Hematopoietic multipotent progenitor cell treated with erythropoietin and hydrocortisone succinate and interleukin-3 and kit ligand, for 4 days (in vitro differentiated cells): ENCODE results near the gene HNF1B.
"Not testable (repeated sequence)": the region's sequence is repeated elsewhere in the genome, so short reads cannot be mapped to it uniquely, and the experiment has no call there.

ENCODE experiments used
- DNase-seq: peaks from one replicate; pipeline ENCODE4 v3.0.0-alpha.2; 2015

The HNF1B gene

DNA sequence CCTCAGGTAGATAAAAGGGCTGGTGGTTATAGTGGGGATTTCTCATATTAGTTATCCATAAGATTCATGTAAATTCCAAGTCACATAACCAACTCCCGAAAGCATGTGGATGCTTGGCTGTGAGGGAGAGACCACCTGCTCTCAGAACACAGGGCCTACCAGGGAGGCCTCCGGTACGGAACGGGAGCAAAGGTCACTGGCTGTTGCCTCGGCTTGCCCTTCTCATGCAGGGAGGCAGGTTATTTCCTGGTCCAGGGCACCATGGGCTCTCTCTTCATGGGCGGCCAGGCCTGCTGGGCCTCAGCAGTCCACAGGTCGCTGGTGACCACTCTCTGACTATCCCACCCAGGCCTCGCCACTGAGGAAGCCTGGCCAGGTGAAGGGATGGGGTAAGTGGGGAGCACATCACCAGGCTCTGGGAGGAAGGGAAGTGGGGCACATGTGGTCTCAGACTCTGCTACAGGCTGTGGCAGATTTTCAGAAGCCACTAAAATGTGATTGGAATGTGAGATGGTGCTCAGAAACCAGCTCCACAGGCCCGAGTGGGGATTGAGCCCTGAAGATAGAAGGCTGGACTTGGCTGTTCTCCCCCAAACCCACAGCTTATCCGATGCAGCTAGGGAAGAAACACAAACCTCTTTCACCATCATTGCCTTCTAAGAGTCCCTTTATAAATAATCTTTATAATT lies 45.4 kb downstream of the HNF1B start:
- DNase-seq = no peak

DNA sequence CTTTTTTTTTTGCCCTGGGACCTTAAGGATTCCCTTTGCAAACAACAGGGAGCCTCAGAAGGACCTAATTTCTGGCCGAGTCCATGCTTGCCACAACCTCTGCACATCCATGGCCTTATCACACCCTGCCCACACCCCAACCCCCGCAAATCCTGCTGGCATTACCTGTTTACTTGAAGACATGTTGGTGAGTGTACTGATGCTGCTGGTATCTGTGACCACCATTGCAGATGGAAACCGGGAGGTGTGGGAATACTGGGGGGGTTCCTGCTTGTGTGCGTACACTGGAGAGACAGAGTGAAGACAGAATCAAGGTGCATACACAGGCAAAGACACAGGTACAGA lies 46.0 kb downstream of the HNF1B start:
- no peak for DNase-seq

DNA sequence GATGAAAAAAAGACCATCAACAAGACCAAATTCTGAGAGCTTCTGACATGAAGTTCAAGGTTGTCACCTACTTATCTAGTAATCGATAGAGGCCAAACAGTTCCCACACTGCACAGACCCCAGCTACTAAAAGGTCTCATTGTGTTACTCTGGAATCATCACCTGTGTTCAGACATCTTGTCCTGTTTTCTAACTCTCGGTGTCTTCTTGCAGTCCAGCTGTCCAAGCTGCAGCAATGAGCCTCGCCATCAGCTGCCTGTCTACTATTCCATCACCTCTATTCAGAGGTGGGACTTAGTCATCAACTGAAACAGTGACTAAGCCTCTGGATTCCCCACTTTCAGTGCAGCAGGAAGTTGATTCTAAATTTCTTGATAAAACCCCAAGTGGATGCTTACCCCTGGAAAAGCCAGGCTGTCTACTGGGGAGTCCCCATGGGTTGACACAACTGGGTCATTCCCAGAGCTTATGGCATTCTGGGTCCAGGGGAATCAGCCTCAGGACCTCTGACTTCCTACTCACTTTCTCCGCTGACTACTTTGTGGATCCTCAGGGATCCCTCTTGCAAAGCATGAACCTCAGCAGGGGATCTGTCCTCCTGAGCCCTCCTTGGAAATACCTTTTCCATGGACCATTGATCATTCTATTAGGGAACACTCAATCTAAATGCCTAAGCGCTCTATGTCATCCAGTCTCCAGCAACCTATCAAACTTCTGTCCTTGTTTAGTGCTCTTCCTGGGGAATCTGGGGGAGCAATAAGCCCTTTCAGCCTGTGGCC lies 46.5 kb downstream of the HNF1B start:
- no peak for DNase-seq

- no peak for DNase-seq
Measured at GRCh38 chr17:37697381-37697780, 47.5 kb downstream of the HNF1B start.

- no peak for DNase-seq
Measured at GRCh38 chr17:37696366-37696765, 48.5 kb downstream of the HNF1B start.

DNA sequence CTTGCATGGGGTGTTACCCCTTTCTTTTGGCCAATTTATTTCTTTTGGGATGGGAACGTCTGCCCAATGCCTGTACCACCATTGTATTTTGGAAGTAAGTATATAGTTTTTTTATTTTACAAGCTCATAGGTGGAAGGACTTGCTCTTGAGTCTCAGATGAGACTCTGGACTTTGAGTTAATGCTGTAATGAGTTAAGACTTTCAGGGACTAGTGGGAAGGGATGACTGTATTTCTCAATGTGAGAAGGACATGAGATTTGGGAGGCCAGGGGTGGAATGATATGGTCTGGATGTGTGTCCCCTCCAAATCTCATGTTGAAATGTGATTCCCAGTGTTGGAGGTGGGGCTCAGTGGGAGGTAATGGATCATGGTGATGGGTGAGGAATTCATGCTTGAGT lies 49.1 kb downstream of the HNF1B start:
- DNase-seq = no peak

GRCh38 chr17:37694734-37695133 lies 50.1 kb downstream of the HNF1B start:
- DNase-seq = no peak

DNA sequence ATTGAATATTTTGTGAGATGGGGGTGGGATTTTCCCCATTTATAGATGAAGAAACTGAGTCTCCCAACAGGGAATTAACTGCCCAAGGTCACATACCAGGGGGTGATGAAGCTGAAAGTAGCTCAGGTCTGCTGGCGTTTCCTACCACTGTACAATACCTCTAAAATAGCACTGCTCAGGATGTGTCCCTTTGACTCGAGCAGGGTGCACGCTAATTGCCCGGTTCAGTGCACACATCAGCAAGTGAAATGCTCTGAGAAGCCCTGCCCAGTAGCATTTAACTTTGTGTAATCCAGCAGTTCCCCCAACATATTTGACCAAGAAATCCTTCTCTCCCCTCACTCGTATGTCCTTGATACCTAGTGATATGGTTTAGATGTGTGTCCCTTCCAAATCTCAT lies 51.5 kb downstream of the HNF1B start:
- DNase-seq = no peak

- DNase-seq = peak; percentile 9
Measured at GRCh38 chr17:37691807-37692206, 53.1 kb downstream of the HNF1B start.

DNA sequence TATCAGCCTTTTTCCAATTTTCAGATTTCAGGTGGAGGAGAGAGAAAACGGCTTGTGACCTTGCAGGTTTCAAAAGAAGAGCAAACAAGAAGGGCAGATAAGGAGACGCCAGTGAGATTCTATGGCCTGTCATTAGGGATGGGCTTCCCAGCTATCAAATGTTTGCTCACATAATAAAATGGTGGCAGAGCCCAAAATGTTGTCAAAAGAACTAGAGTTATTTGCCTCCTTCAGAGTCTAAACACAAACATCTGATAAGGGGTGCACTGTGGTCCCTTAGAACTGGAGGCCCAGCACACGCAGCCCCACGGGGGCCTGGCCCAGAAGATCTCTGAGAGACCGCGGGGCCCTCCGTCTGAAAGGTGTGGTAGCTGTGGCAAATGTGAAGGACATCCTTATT lies 55.5 kb downstream of the HNF1B start:
- no peak for DNase-seq

DNA sequence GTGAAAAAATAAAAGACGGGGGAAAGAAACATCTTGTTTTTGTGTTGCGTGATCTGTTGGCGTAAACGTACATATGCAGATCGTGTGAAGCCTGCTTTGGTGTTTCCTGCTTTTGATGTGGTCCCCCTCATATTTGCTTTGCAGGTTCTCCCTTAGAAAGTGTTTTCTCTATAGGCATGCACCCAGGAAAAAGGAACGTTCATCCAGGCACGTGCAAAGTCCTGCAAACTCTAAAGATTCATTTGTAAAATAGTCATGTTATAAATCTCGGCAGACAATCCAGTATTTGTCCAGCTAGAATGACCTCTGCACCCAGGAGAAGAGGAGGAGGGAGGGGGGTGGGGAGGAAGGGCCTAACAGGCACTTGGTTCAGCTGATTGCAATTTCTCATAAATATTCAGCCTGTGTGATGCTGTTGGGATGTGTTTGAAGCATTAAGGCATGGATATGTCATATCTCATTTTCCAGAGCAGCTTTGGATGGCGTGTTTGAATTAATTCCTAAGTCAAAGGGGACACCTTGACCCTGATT lies 61.3 kb downstream of the HNF1B start:
- DNase-seq = no peak

DNA sequence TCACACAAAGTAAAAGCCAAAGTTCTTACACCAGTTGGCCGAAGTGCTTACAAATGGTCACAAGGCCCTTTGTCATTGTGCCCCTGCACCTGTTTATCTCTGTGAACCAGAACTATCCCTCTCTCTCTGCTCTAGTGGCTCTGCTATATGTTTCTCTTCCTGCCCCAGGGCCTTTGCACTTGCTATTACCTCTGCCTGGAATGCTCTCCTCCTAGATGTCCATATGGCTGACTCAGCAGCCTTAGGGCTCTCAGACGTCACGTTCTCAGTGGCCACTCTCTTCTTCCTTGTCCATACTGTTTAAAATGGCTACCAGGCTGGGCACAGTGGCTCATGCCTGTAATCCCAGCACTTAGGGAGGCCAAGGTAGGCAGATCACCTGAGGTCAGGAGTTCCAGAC lies 62.9 kb downstream of the HNF1B start:
- no peak for DNase-seq

GRCh38 chr17:37679995-37680394 lies 64.9 kb downstream of the HNF1B start:
- not testable (repeated sequence) for DNase-seq

- DNase-seq = no peak
Measured at GRCh38 chr17:37678036-37678435, 66.8 kb downstream of the HNF1B start.

DNA sequence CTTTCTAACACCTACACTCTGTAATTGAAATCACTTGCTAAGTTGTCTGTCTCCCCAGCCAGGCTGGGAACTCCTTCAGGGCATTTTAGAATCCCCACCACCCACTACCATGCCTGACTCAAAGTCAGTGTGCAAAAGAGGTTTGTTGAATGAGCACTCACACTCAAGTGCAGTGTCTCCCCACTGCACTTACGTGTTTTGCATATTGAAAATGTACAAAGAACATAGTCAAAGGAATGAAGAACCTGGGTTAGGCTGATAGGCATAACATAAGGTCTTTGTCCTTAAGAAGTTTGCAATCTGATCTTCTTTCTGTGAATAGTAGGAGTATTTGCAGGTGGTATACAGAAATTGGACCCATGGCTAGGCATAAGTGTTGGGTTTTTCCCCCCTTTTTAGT lies 67.8 kb downstream of the HNF1B start:
- DNase-seq = no peak

GRCh38 chr17:37676115-37676925 lies 68.5 kb downstream of the HNF1B start:
- peak; percentile 79 for DNase-seq

- no peak for DNase-seq
Measured at GRCh38 chr17:37674511-37674910, 70.3 kb downstream of the HNF1B start.

GRCh38 chr17:37673386-37673785 lies 71.5 kb downstream of the HNF1B start:
- no peak for DNase-seq

DNA sequence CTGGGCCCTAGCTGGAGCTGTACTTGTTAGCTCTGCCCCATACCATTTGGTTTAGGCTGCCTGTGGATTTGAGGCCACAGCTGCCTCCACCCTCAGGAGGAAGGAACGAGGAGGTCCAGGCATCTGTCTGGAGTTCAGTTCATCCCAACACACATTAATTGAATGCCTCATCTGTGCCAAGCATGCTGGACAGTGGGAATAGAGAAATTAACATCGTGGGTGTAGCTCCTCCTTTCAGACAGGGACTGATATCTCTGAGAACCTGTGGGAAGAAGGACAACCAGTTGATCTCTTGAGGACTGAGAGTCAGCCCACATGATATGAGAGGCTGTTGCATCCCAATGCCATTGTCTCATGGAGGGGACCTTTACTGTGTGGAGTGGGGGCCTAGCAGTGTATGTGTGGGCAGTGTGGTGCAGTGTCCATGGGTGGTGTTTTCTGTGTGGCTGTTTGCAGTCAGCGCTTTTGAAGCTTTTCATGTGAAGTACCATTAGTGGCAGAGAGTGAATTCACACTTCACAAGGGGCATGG lies 72.2 kb downstream of the HNF1B start:
- DNase-seq = no peak

GRCh38 chr17:37671824-37672547 lies 72.9 kb downstream of the HNF1B start:
- DNase-seq = no peak

DNA sequence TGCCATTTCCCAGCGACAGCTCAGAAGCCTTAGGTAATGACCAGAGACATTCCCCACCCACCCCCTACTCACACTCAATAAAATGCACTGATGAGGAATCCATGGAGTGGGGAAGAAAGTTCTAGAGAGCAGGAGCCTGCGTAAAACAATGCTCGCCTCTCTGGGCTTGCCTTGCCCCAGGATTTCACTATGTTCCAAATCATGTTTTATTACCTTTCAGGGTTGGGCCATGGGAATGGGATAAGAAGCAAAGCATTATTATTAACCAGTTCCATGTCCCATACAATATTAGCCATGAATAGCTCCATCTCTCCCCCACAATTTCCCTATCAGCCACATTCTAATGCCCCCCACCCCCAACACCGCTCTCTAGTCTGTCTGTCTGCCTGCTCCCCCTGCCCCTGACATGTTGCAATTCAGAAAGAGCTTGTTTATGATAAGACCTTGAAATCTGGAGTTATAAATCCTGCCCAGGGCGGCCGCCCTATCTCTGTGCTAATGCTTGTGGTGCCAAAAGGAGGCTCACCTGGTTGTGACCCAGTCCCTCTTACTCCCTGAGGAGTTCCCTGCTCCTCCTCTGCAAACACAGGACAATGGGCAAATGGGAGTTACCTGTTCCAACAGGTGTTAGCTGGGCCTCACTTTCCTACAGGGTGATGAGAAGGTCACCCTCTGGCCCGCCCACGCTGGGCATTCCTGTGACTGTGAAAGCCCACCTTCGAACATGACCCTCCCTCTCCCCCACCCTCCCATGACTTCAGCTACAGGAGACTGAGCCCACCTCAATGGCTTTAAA lies 73.6 kb downstream of the HNF1B start:
- DNase-seq = no peak

- no peak for DNase-seq
Measured at GRCh38 chr17:37667039-37667438, 77.8 kb downstream of the HNF1B start.
